Keratinocyte (primary cell): Measurements from ENCODE around the gene LPAR5. TPM values are rescaled to one million over a fixed set of nuclear protein-coding genes. Genes with fewer than 3 reads are reported as not detected.

Source experiments
- DNase-seq: peaks from one replicate; pipeline ENCODE4 v3.0.0-alpha.2; 2011; ENCODE audit warnings: low read depth, missing footprints, low spot score
- FAIRE-seq: peaks from 2 replicates; lab custom pipeline; 2011; peaks lifted over from hg19 to GRCh38; lab: Jason Lieb, UNC
- H2AFZ ChIP-seq: 2 replicates; pipeline ENCODE4 v1.6.0; 2012; ENCODE audit warnings: low read length, control low read depth, inconsistent platforms; ENCODE audit not compliant: control insufficient read depth
- H3K27ac ChIP-seq: 2 replicates; pipeline ENCODE4 v1.5.1; 2011; ENCODE audit warnings: low read length; ENCODE audit not compliant: control insufficient read depth, insufficient read depth
- H3K27me3 ChIP-seq: 3 replicates; pipeline ENCODE4 v1.6.0; 2011; ENCODE audit warnings: low read length; ENCODE audit not compliant: control insufficient read depth, insufficient read depth; ENCODE audit errors: extremely low read depth
- H3K36me3 ChIP-seq, 2 experiments: 2 replicates in 1 of 2; 3 replicates in 1 of 2; pipeline ENCODE4 v1.5.1; 2011; ENCODE audit warnings: low read length in 2 of 2, mild to moderate bottlenecking in 1 of 2; ENCODE audit not compliant: control insufficient read depth in 2 of 2, insufficient read depth in 2 of 2; ENCODE audit errors: extremely low read depth in 1 of 2
- H3K4me1 ChIP-seq: 3 replicates; pipeline ENCODE4 v1.5.1; 2011; ENCODE audit warnings: low read length; ENCODE audit not compliant: control insufficient read depth, insufficient read depth; ENCODE audit errors: extremely low read depth
- H3K4me2 ChIP-seq: 3 replicates; pipeline ENCODE4 v1.6.0; 2011; ENCODE audit warnings: low read depth, low read length; ENCODE audit not compliant: control insufficient read depth, insufficient read depth; ENCODE audit errors: extremely low read depth
- H3K4me3 ChIP-seq, 3 experiments: fragments of 200-600 bp in 1 of 3; sonication (generic) in 1 of 3; 2 replicates in 2 of 3; 3 replicates in 1 of 3; pipeline ENCODE4 v1.5.1; 2011 to 2016; ENCODE audit warnings: low read length in 3 of 3, mild to moderate bottlenecking in 3 of 3, control low read depth in 2 of 3, inconsistent platforms in 1 of 3, low read depth in 1 of 3, mixed read lengths in 1 of 3, mixed run types in 1 of 3, moderate library complexity in 1 of 3; ENCODE audit not compliant: control insufficient read depth in 2 of 3, insufficient read depth in 2 of 3; ENCODE audit errors: extremely low read depth in 1 of 3
- H3K79me2 ChIP-seq: 2 replicates; pipeline ENCODE4 v1.6.0; 2012; ENCODE audit warnings: low read length; ENCODE audit not compliant: control insufficient read depth, insufficient read depth
- H3K9ac ChIP-seq: 3 replicates; pipeline ENCODE4 v1.6.0; 2011; ENCODE audit warnings: low read length; ENCODE audit not compliant: control insufficient read depth, insufficient read depth; ENCODE audit errors: extremely low read depth
- H3K9me1 ChIP-seq: 3 replicates; pipeline ENCODE4 v1.6.0; 2011; ENCODE audit warnings: low read length; ENCODE audit not compliant: control insufficient read depth, insufficient read depth; ENCODE audit errors: extremely low read depth
- H3K9me3 ChIP-seq: 2 replicates; pipeline ENCODE4 v1.5.1; 2012; ENCODE audit warnings: low read depth, low read length; ENCODE audit not compliant: control insufficient read depth
- H4K20me1 ChIP-seq: 3 replicates; pipeline ENCODE4 v1.6.0; 2011; ENCODE audit warnings: low read length; ENCODE audit not compliant: control insufficient read depth, insufficient read depth; ENCODE audit errors: extremely low read depth
- EZH2 ChIP-seq: IDR thresholded peaks from one replicate; pipeline ENCODE4 v1.6.1; 2012; ENCODE audit warnings: inconsistent platforms, mild to moderate bottlenecking, low read length, moderate library complexity
- dilution Hi-C: fragments of 300-500 bp; cut with MboI; formaldehyde crosslinking; loops from one replicate; pipeline ENCODE4 v1.7.0; 2020; ENCODE audit warnings: low sequenced_read_pairs; ENCODE audit not compliant: extremely low pct_ligation_motif_present
- polyA plus RNA-seq, 5 experiments: library from polyadenylated mRNA; depleted of rRNA in 3 of 5; stranded (reverse) in 3 of 5; stranded (forward) in 1 of 5; unstranded in 1 of 5; fragments of >200 nt; gene quantifications; 1 replicate in 1 of 5; 2 replicates in 3 of 5; 3 replicates in 1 of 5; pipeline versions ENCODE4 v1.2.1 to v1.2.3, GENCODE V29; 2011 to 2012; ENCODE audit warnings: missing spikeins in 2 of 5, low read depth in 1 of 5, low replicate concordance in 1 of 5
- TF ChIP-seq, protein P1 (sequence below), 3 experiments: IDR thresholded peaks in 1 of 3; conservative IDR thresholded peaks in 1 of 3; optimal IDR thresholded peaks in 1 of 3; 2 replicates in 2 of 3; 3 replicates in 1 of 3; pipeline versions ENCODE3 to v1.5.1; 2011; ENCODE audit warnings: low read length in 3 of 3, mild to moderate bottlenecking in 3 of 3, moderate library complexity in 2 of 3, control low read depth in 1 of 3, inconsistent platforms in 1 of 3; ENCODE audit not compliant: insufficient read depth in 2 of 3; ENCODE audit errors: extremely low read depth in 1 of 3

The LPAR5 gene
- polyA plus RNA-seq, 1 donor (not counting 4 experiments of a cell fraction or from before 2014, with no cell fraction given), result 8.3 TPM

DNA sequence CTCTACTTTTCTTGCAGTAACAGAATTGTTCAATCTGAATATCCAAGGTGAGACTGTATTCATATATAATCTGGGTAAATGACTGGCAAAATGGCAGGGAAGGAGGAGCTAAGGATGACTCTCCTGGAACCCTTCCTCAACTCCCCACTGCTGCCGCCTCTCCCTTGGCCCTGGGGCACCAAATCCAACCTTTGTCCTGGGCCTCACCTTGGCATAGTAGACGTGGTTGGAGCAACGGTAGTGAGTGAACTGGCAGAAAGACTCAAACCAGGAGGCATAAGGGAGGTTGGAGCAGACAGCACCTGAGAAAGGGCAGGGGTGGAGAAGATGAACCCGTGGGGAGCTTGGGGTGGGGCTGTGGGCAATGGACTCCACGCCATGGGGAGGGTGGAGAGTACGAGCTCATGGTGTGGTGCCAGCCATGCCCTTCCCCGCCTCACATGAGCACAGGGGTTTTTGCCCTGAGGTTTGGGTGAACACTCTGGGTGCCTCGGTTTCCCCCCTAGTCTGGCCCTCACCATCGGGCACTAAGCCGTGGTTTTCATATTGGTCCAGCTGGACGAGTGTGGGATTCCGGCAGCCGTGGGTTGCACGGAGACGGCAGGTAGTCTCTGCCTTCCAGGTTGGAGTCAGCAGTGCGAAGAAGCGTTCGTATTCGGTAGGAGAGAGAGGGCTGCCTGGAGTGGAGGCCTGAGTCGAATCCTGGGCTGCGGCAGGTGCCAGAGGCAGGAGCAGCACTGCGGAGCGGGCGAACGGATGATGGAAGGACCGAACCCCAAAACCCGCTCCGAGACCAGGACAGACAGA, 10.7 kb upstream of the LPAR5 start:
- peaks cover 17% of the 10 kb centered on the region for H3K9me3 ChIP-seq
- no peaks in the 10 kb centered on the region for H3K4me1 ChIP-seq
- dilution Hi-C loops, result no loop called here
- H3K27me3 ChIP-seq, result peaks cover 9% of the 10 kb centered on the region
- no peak overlapping the region for H3K4me3 ChIP-seq
- H3K36me3 ChIP-seq, result peaks cover 4 to 9% of the 10 kb centered on the region in 2 experiments
- FAIRE-seq (no peak), DNase-seq (no peak)
- peak overlapping the region; percentile 51 for H3K4me2 ChIP-seq
- H2AFZ ChIP-seq, result no peak overlapping the region
- TF ChIP-seq, protein P1, sequence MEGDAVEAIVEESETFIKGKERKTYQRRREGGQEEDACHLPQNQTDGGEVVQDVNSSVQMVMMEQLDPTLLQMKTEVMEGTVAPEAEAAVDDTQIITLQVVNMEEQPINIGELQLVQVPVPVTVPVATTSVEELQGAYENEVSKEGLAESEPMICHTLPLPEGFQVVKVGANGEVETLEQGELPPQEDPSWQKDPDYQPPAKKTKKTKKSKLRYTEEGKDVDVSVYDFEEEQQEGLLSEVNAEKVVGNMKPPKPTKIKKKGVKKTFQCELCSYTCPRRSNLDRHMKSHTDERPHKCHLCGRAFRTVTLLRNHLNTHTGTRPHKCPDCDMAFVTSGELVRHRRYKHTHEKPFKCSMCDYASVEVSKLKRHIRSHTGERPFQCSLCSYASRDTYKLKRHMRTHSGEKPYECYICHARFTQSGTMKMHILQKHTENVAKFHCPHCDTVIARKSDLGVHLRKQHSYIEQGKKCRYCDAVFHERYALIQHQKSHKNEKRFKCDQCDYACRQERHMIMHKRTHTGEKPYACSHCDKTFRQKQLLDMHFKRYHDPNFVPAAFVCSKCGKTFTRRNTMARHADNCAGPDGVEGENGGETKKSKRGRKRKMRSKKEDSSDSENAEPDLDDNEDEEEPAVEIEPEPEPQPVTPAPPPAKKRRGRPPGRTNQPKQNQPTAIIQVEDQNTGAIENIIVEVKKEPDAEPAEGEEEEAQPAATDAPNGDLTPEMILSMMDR (optimal IDR thresholded peaks at IDR 0.05 in 1 of 3, IDR thresholded peaks at IDR 0.05 in 1 of 3, conservative IDR thresholded peaks at IDR 0.05 in 1 of 3; ENCODE audit: extremely low read depth in 1 of 3, insufficient read depth in 2 of 3, low read length in 3 of 3), result no peak
- TF ChIP-seq EZH2, result no peak
- no peaks in the 10 kb centered on the region for H3K9me1 ChIP-seq
- no peaks in the 10 kb centered on the region for H4K20me1 ChIP-seq
- no peak overlapping the region for H3K9ac ChIP-seq
- no peak overlapping the region for H3K27ac ChIP-seq
- H3K79me2 ChIP-seq, result no peaks in the 10 kb centered on the region

DNA sequence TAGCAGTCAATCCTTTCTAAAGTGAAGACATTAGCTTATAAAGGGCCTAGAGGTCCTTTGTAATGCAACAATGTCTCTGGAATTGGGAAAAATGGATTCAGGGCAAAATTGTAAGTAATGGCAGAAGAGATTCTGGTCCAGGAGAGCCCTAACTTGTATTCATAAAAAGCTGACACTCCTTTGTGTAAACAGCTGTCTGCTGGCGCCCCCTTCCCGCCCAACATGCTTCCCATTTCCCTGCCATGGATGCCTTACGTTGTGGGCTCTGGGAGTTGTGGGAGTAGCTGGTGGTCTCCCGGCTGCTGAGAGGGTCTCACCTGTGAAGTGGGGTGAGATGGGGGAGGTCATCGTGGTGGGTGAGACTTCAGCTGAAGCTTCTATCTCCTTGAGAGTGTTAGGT, 9.1 kb upstream of the LPAR5 start:
- TF ChIP-seq EZH2, result no peak
- TF ChIP-seq, protein P1 (optimal IDR thresholded peaks at IDR 0.05 in 1 of 3, IDR thresholded peaks at IDR 0.05 in 1 of 3, conservative IDR thresholded peaks at IDR 0.05 in 1 of 3; ENCODE audit: extremely low read depth in 1 of 3, insufficient read depth in 2 of 3, low read length in 3 of 3), result peak in 1 of 3 experiments; percentile 36
- Histone ChIP-seq H4K20me1 (no peaks in the 10 kb centered on the region), H3K4me2 (no peak overlapping the region), H3K27me3 (peaks cover 9% of the 10 kb centered on the region), H3K9ac (no peak overlapping the region), H3K36me3 (no peaks in the 10 kb centered on the region), H3K79me2 (no peaks in the 10 kb centered on the region), H3K4me1 (no peaks in the 10 kb centered on the region), H3K9me3 (peaks cover 17% of the 10 kb centered on the region), H3K4me3 (no peak overlapping the region), H2AFZ (no peak overlapping the region), H3K9me1 (no peaks in the 10 kb centered on the region), H3K27ac (no peak overlapping the region)
- dilution Hi-C loops, result no loop called here
- DNase-seq, result no peak
- FAIRE-seq, result no peak
